Osteocyte (in vitro differentiated cells): ENCODE data around the gene SLC38A4. TPM values are rescaled to one million over a fixed set of nuclear protein-coding genes. Genes with fewer than 3 reads are reported as not detected.
"Not testable (repeated sequence)": the region's sequence is repeated elsewhere in the genome, so short reads cannot be mapped to it uniquely, and the experiment has no call there.

ENCODE experiments used
- DNase-seq: peaks from one replicate; pipeline ENCODE4 v3.0.0; 2021; ENCODE audit warnings: mixed read lengths; ENCODE audit not compliant: unreplicated experiment; ENCODE audit errors: extremely low spot score
- H3K27ac Mint-ChIP-seq: one replicate; pipeline ENCODE4 v1.8.0; 2021; ENCODE audit warnings: mild to moderate bottlenecking, mixed read lengths; ENCODE audit not compliant: unreplicated experiment
- H3K27me3 Mint-ChIP-seq: one replicate; pipeline ENCODE4 v1.8.0; 2021; ENCODE audit warnings: mixed read lengths; ENCODE audit not compliant: unreplicated experiment
- H3K36me3 Mint-ChIP-seq: one replicate; pipeline ENCODE4 v1.8.0; 2021; ENCODE audit warnings: mixed read lengths; ENCODE audit not compliant: unreplicated experiment
- H3K4me1 Mint-ChIP-seq: one replicate; pipeline ENCODE4 v1.8.0; 2021; ENCODE audit warnings: mixed read lengths; ENCODE audit not compliant: unreplicated experiment
- H3K4me3 Mint-ChIP-seq: one replicate; pipeline ENCODE4 v1.8.0; 2021; ENCODE audit warnings: mild to moderate bottlenecking, moderate library complexity, mixed read lengths; ENCODE audit not compliant: unreplicated experiment
- H3K9me3 Mint-ChIP-seq: one replicate; pipeline ENCODE4 v1.8.0; 2021; ENCODE audit warnings: mixed read lengths; ENCODE audit not compliant: unreplicated experiment
- CTCF ChIP-seq: fragments of 200-600 bp; sonication (generic); IDR thresholded peaks from 2 replicates; pipeline ENCODE4 v1.5.0; 2021; ENCODE audit warnings: antibody characterized with exemption, mild to moderate bottlenecking, moderate library complexity
- total RNA-seq: library from RNA; stranded (reverse); gene quantifications from 2 replicates; pipeline ENCODE4 v1.2.1, GENCODE V29; 2021

Gene SLC38A4
- total RNA-seq, 1 donor from 2014 or later: 11.4 TPM

GRCh38 chr12:46858368-46858767 lies 32.6 kb upstream of the SLC38A4 start:
- no peak for TF ChIP-seq CTCF
- H3K4me1 Mint-ChIP-seq: no peaks in the 10 kb centered on the region
- no peak overlapping the region for H3K4me3 Mint-ChIP-seq
- DNase-seq: no peak
- H3K27ac Mint-ChIP-seq: no peak overlapping the region
- H3K27me3 Mint-ChIP-seq: no peaks in the 10 kb centered on the region
- H3K9me3 Mint-ChIP-seq: peaks cover 50% of the 10 kb centered on the region
- H3K36me3 Mint-ChIP-seq: peaks cover 12% of the 10 kb centered on the region

- TF ChIP-seq CTCF: no peak
- no peak overlapping the region for H3K4me3 Mint-ChIP-seq
- H3K27ac Mint-ChIP-seq: no peak overlapping the region
- no peaks in the 10 kb centered on the region for H3K27me3 Mint-ChIP-seq
- peaks cover 42% of the 10 kb centered on the region for H3K9me3 Mint-ChIP-seq
- no peak for DNase-seq
- H3K36me3 Mint-ChIP-seq: peaks cover 12% of the 10 kb centered on the region
- H3K4me1 Mint-ChIP-seq: no peaks in the 10 kb centered on the region
These were observed 31.7 kb upstream of the SLC38A4 start for GRCh38 chr12:46857486-46857885.

GRCh38 chr12:46855760-46856159 lies 30.0 kb upstream of the SLC38A4 start:
- Mint-ChIP-seq H3K36me3 (peaks cover 7% of the 10 kb centered on the region), H3K9me3 (peaks cover 30% of the 10 kb centered on the region), H3K4me3 (no peak overlapping the region), H3K27ac (no peak overlapping the region), H3K4me1 (no peaks in the 10 kb centered on the region), H3K27me3 (no peaks in the 10 kb centered on the region)
- no peak for DNase-seq
- no peak for TF ChIP-seq CTCF

DNA sequence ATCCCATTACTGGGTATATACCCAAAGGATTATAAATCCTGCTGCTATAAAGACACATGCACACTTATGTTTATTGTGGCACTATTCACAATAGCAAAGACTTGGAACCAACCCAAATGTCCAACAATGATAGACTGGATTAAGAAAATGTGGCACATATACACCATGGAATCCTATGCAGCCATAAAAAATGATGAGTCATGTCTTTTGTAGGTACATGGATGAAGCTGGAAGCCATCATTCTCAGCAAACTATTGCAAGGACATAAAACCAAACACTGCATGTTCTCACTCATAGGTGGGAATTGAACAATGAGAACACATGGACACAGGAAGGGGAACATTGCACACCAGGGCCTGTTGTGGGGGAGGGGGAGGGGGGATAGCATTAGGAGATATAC lies 28.4 kb upstream of the SLC38A4 start:
- H3K4me3 Mint-ChIP-seq, DNase-seq, H3K27ac Mint-ChIP-seq, H3K4me1 Mint-ChIP-seq, H3K27me3 Mint-ChIP-seq, H3K36me3 Mint-ChIP-seq: not testable (repeated sequence)
- H3K9me3 Mint-ChIP-seq: peaks cover 23% of the 10 kb centered on the region

DNA sequence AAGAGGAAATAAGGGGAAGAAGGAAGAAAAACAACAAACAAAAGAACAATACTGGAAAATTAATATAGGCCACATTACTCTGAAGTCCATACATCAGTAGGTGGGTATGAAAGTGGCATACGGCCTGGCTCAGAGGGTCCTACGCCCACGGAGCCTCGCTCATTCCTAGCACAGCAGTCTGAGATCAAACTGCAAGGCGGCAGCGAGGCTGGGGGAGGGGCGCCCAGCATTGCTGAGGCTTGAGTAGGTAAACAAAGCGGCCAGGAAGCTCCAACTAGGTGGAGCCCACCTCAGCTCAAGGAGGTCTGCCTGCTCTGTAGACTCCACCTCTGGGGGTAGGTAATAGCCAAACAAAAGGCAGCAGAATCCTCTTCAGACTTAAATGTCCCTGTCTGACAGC lies 23.0 kb upstream of the SLC38A4 start:
- not testable (repeated sequence) for H3K4me3 Mint-ChIP-seq, DNase-seq, H3K27me3 Mint-ChIP-seq, H3K36me3 Mint-ChIP-seq, H3K27ac Mint-ChIP-seq, H3K4me1 Mint-ChIP-seq
- peaks cover 11% of the 10 kb centered on the region for H3K9me3 Mint-ChIP-seq

GRCh38 chr12:46847001-46847400 lies 21.2 kb upstream of the SLC38A4 start:
- no peaks in the 10 kb centered on the region for H3K4me1 Mint-ChIP-seq
- no peak for TF ChIP-seq CTCF
- H3K27ac Mint-ChIP-seq: no peak overlapping the region
- no peak overlapping the region for H3K4me3 Mint-ChIP-seq
- H3K9me3 Mint-ChIP-seq: peaks cover 11% of the 10 kb centered on the region
- no peak for DNase-seq
- no peaks in the 10 kb centered on the region for H3K27me3 Mint-ChIP-seq
- H3K36me3 Mint-ChIP-seq: no peaks in the 10 kb centered on the region
